Mucosa of descending colon (tissue), 3 donors: ENCODE results near the gene PRKG1. TPM values are rescaled to one million over a fixed set of nuclear protein-coding genes. Genes with fewer than 3 reads are reported as not detected.

ENCODE experiments used
- ATAC-seq: fragments of 200-7000 bp; cut with Tn5 transposase; one replicate; pipeline ENCODE4 v1.9.1; 2020; ENCODE audit warnings: mild to moderate bottlenecking, moderate library complexity
- DNase-seq, 3 donors: peaks; one replicate each; pipeline ENCODE4 v3.0.0-alpha.2; 2020
- H3K36me3 ChIP-seq: fragments of 200-600 bp; one replicate; pipeline ENCODE4 v1.8.0; 2021; ENCODE audit warnings: low read depth, mild to moderate bottlenecking
- H3K4me1 ChIP-seq: fragments of 200-600 bp; one replicate; pipeline ENCODE4 v1.8.0; 2021; ENCODE audit warnings: low read depth, mild to moderate bottlenecking
- H3K4me3 ChIP-seq: fragments of 200-600 bp; one replicate; pipeline ENCODE4 v1.8.0; 2021; ENCODE audit warnings: mild to moderate bottlenecking
- H3K9me3 ChIP-seq: fragments of 200-600 bp; one replicate; pipeline ENCODE4 v1.8.0; 2021; ENCODE audit warnings: mild to moderate bottlenecking
- CTCF ChIP-seq: fragments of 200-600 bp; IDR thresholded peaks from one replicate; pipeline ENCODE4 v1.8.0; 2022; ENCODE audit warnings: antibody characterized with exemption, mild to moderate bottlenecking
- intact Hi-C, 2 donors: fragments of 100-400 bp; cut with DNase I in 1 of 2; cut with micrococcal nuclease in 1 of 2; formaldehyde crosslinking; loops; one replicate each; pipeline versions ENCODE4 v1.11.0 to v1.11.1; 2022; cut with DNase I, micrococcal nuclease
- total RNA-seq, 3 donors: library from RNA; stranded (reverse); fragmentation: NEBNext Ultra II Directional in 2 of 3; extraction: Animal tissue kit (Norgen Biotek cat#: 25700) in 2 of 3; gene quantifications; one replicate each; pipeline versions ENCODE4 v1.2.1 to v1.2.4, GENCODE V29; 2021 to 2023
- donor health status: DM: no; HTN: no; CAD: no; lungs with moderate emphysema.
- donor health status: DM: no; HTN: no; CAD: no.
- donor health status: DM: no; HTN: yes; CAD: no.

PRKG1 gene
- total RNA-seq, 3 donors from 2014 or later = 17.1 to 55.6 (median 21.1) TPM

GRCh38 chr10:52261362-52261761, 1187.1 kb downstream of the PRKG1 start:
- no peak for ATAC-seq
- TF ChIP-seq CTCF = no peak
- H3K4me3 ChIP-seq = no peak overlapping the region
- no peaks in the 10 kb centered on the region for H3K4me1 ChIP-seq
- intact Hi-C loops = no loop called here
- no peaks in the 10 kb centered on the region for H3K9me3 ChIP-seq
- H3K36me3 ChIP-seq = no peaks in the 10 kb centered on the region
- DNase-seq = no peak

- intact Hi-C loops = no loop called here
- H3K4me1 ChIP-seq = no peaks in the 10 kb centered on the region
- TF ChIP-seq CTCF = no peak
- ATAC-seq (no peak), DNase-seq (no peak)
- H3K36me3 ChIP-seq = no peaks in the 10 kb centered on the region
- no peak overlapping the region for H3K4me3 ChIP-seq
- no peaks in the 10 kb centered on the region for H3K9me3 ChIP-seq
Measured at GRCh38 chr10:52265131-52265926, 1191.0 kb downstream of the PRKG1 start.

GRCh38 chr10:52266858-52267257, 1192.6 kb downstream of the PRKG1 start:
- Histone ChIP-seq H3K4me3 (no peak overlapping the region), H3K36me3 (no peaks in the 10 kb centered on the region), H3K9me3 (no peaks in the 10 kb centered on the region), H3K4me1 (no peaks in the 10 kb centered on the region)
- DNase-seq (no peak), ATAC-seq (no peak)
- intact Hi-C loops = no loop called here
- TF ChIP-seq CTCF = no peak

- Histone ChIP-seq H3K9me3 (no peaks in the 10 kb centered on the region), H3K4me3 (no peak overlapping the region), H3K4me1 (no peaks in the 10 kb centered on the region), H3K36me3 (no peaks in the 10 kb centered on the region)
- ATAC-seq = no peak
- no peak for DNase-seq
- TF ChIP-seq CTCF = no peak
- intact Hi-C loops = no loop called here
Measured at GRCh38 chr10:52268790-52269189, 1194.5 kb downstream of the PRKG1 start.

GRCh38 chr10:52269233-52269632, 1194.9 kb downstream of the PRKG1 start:
- no peaks in the 10 kb centered on the region for H3K4me1 ChIP-seq
- no peaks in the 10 kb centered on the region for H3K36me3 ChIP-seq
- no peak overlapping the region for H3K4me3 ChIP-seq
- no peak for TF ChIP-seq CTCF
- no peak for ATAC-seq
- H3K9me3 ChIP-seq = no peaks in the 10 kb centered on the region
- DNase-seq = no peak
- intact Hi-C loops = no loop called here
